ENCODE measurements around the gene HSPA1L.
A peak's percentile ranks its signal among the peaks of the same experiment; 100 is the strongest.

HSPA1L gene

DNA sequence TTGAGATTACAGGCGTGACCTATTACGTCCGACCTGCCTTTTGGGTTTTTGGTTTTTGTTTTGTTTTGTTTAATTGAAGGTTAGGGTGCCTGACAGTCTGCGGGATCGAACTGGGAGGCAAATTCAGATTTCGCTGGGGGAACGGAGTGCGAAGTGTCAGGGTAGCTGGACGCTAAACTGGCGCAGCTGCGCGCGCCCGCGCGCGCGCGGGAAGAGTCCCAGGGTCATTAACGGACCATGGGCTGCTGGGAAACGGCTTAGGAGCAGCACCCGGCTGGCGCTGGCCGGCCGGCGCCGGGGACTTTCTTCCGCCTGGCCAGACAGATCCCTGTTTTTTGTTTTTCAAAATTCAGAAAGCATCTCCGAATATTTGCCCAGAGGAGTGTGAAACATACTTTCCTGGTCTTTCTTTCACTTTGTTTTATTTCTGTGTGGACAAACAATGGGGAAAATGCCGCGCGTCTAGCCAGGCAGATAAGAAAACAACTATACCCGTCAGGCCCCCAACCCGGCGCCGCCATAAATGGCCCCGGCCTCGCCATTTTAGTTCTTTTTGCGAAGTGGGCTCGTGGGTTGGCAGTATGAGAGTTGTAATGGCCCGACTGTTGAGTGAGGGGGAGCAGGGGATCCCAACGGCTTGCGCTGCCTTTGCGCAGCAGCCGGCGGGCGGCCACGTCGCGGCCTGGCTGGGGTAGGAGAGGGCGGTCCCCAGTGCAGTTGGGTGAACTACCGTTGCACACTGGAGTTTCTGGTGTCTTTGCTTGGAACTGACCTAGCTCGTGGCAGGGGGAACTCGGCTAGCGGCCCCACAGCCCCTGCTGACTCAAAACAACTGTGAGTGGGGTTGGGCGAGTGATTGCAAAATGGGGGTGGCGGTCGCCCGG is 19.5 kb upstream of the HSPA1L start:
- H2BK5ac ChIP-seq (ENCODE audit: low read depth, low read length, poor library complexity, severe bottlenecking): peak overlapping the region; percentile 91
- peak overlapping the region in 1 of 2 experiments; percentile 87 for H2BK12ac ChIP-seq (ENCODE audit: low read length in 2 of 2)
- peak overlapping the region; percentile 100 for H3K4me3 ChIP-seq (ENCODE audit: insufficient read depth in 1 of 2, low read depth in 1 of 2, low read length in 2 of 2)
- peak overlapping the region; percentile 100 for H3K4ac ChIP-seq (ENCODE audit: low read depth in 1 of 2, low read length in 2 of 2)
- H3K27me3 ChIP-seq (ENCODE audit: control insufficient read depth in 1 of 2, insufficient read depth in 1 of 2, low read length in 2 of 2): no peaks in the 10 kb centered on the region
- peak overlapping the region in 1 of 2 experiments; percentile 100 for H3K14ac ChIP-seq (ENCODE audit: low read length in 2 of 2)
- peaks cover 24 to 35% of the 10 kb centered on the region in 2 experiments for H3K36me3 ChIP-seq (ENCODE audit: control insufficient read depth in 1 of 2, insufficient read depth in 2 of 2, low read depth in 1 of 2, low read length in 2 of 2)
- H4K91ac ChIP-seq (ENCODE audit: low read length): peak overlapping the region; percentile 99
- peak overlapping the region; percentile 98 for H4K8ac ChIP-seq (ENCODE audit: low read length)
- H3K4me1 ChIP-seq (ENCODE audit: control insufficient read depth, insufficient read depth, low read depth, low read length): peaks cover 21% of the 10 kb centered on the region
- WGBS: 2% methylated on average over 58 of the region's 59 CpGs
- peak overlapping the region; percentile 73 for H2AFZ ChIP-seq (ENCODE audit: low read depth, low read length)
- peak overlapping the region in 1 of 2 experiments; percentile 100 for H3K23ac ChIP-seq (ENCODE audit: low read length in 2 of 2)
- peak overlapping the region; percentile 98 for H3K9ac ChIP-seq (ENCODE audit: low read length)
- H3K27ac ChIP-seq (ENCODE audit: low read length, poor library complexity, severe bottlenecking): peak overlapping the region; percentile 95
- peak overlapping the region; percentile 65 for H2BK120ac ChIP-seq (ENCODE audit: low read depth, low read length)
- no peaks in the 10 kb centered on the region for H3K9me3 ChIP-seq (ENCODE audit: control insufficient read depth, low read length)
- H3K79me1 ChIP-seq (replicated peaks; ENCODE audit: low read length, poor library complexity, severe bottlenecking): peaks cover 5% of the 10 kb centered on the region
- H2BK15ac ChIP-seq (ENCODE audit: low read depth, poor library complexity, severe bottlenecking): peak overlapping the region; percentile 57
- peak overlapping the region; percentile 98 for H3K4me2 ChIP-seq (ENCODE audit: low read length, poor library complexity, severe bottlenecking)
- peak overlapping the region; percentile 100 for H3K18ac ChIP-seq (ENCODE audit: low read depth in 1 of 2, low read length in 2 of 2)
- DNase-seq: peak; percentile 89
- H2AK5ac ChIP-seq (ENCODE audit: low read length, severe bottlenecking): peak overlapping the region; percentile 97

DNA sequence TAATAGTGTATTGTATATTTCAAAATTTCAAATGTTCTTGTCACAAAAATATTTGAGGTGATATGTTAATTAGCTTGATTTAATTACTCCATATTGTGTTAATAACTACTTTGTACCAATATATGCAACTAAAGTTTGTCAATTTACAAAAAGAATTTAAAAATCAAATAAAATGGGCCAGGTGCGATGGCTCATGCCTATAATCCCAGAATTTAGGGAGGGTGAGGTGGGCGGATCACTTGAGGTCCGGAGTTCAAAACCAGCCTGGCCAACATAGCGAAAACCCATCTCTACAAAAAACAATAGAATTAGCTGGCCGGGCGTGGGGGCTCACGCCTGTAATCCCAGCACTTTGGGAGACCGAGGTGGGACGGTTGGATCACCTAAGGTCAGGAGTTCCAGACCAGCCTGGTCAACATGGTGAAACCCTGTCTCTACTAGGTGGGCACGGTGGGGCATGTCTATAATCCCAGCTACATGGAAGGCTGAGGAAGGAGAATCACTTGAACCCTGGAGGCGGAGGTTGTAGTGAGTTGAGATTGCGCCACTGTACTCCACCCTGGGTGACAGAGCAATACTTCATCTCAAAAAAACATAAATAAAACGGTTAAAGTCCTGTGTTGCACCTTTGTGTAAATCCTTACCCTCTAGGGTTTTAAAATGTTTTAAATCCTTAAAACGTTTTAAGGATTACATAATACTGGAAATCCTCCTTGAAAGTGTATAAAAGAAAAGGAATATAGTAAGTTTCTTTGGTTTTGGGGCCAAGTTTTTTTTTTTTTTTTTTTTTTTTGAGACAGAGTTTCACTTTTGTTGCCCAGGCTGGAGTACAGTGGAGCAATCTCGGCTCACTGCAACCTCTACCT is 16.5 kb upstream of the HSPA1L start:
- Histone ChIP-seq H3K36me3 (ENCODE audit: control insufficient read depth in 1 of 2, insufficient read depth in 2 of 2, low read depth in 1 of 2, low read length in 2 of 2) (peaks cover 3 to 6% of the 10 kb centered on the region in 2 experiments), H3K9ac (ENCODE audit: low read length) (peak overlapping the region; percentile 93), H2BK15ac (ENCODE audit: low read depth, poor library complexity, severe bottlenecking) (no peak overlapping the region), H2AFZ (ENCODE audit: low read depth, low read length) (no peak overlapping the region), H3K4ac (ENCODE audit: low read depth in 1 of 2, low read length in 2 of 2) (peak overlapping the region in 1 of 2 experiments; percentile 37), H4K8ac (ENCODE audit: low read length) (no peak overlapping the region), H3K4me3 (ENCODE audit: insufficient read depth in 1 of 2, low read depth in 1 of 2, low read length in 2 of 2) (peak overlapping the region in 1 of 2 experiments; percentile 79), H3K9me3 (ENCODE audit: control insufficient read depth, low read length) (no peaks in the 10 kb centered on the region), H3K27me3 (ENCODE audit: control insufficient read depth in 1 of 2, insufficient read depth in 1 of 2, low read length in 2 of 2) (no peaks in the 10 kb centered on the region), H3K23ac (ENCODE audit: low read length in 2 of 2) (no peak overlapping the region), H3K14ac (ENCODE audit: low read length in 2 of 2) (no peak overlapping the region), H3K79me1 (replicated peaks; ENCODE audit: low read length, poor library complexity, severe bottlenecking) (peaks cover 5% of the 10 kb centered on the region), H3K4me1 (ENCODE audit: control insufficient read depth, insufficient read depth, low read depth, low read length) (peaks cover 5% of the 10 kb centered on the region), H3K4me2 (ENCODE audit: low read length, poor library complexity, severe bottlenecking) (no peak overlapping the region), H3K18ac (ENCODE audit: low read depth in 1 of 2, low read length in 2 of 2) (no peak overlapping the region), H2BK12ac (ENCODE audit: low read length in 2 of 2) (no peak overlapping the region), H2AK5ac (ENCODE audit: low read length, severe bottlenecking) (no peak overlapping the region), H3K27ac (ENCODE audit: low read length, poor library complexity, severe bottlenecking) (no peak overlapping the region), H4K91ac (ENCODE audit: low read length) (no peak overlapping the region), H2BK120ac (ENCODE audit: low read depth, low read length) (no peak overlapping the region), H2BK5ac (ENCODE audit: low read depth, low read length, poor library complexity, severe bottlenecking) (no peak overlapping the region)
- WGBS: 97% methylated on average over 11 of the region's 15 CpGs
- DNase-seq: peak; percentile 15

GRCh38 chr6:31830886-31831335 is 15.8 kb upstream of the HSPA1L start:
- Histone ChIP-seq H4K8ac (ENCODE audit: low read length) (no peak overlapping the region), H3K79me1 (replicated peaks; ENCODE audit: low read length, poor library complexity, severe bottlenecking) (peaks cover 5% of the 10 kb centered on the region), H2BK120ac (ENCODE audit: low read depth, low read length) (no peak overlapping the region), H2BK12ac (ENCODE audit: low read length in 2 of 2) (no peak overlapping the region), H3K36me3 (ENCODE audit: control insufficient read depth in 1 of 2, insufficient read depth in 2 of 2, low read depth in 1 of 2, low read length in 2 of 2) (no peaks in the 10 kb centered on the region), H2AK5ac (ENCODE audit: low read length, severe bottlenecking) (no peak overlapping the region), H2AFZ (ENCODE audit: low read depth, low read length) (no peak overlapping the region), H3K9ac (ENCODE audit: low read length) (peak overlapping the region; percentile 93), H4K91ac (ENCODE audit: low read length) (no peak overlapping the region), H3K4me1 (ENCODE audit: control insufficient read depth, insufficient read depth, low read depth, low read length) (peaks cover 9% of the 10 kb centered on the region), H3K4me3 (ENCODE audit: insufficient read depth in 1 of 2, low read depth in 1 of 2, low read length in 2 of 2) (peak overlapping the region in 1 of 2 experiments; percentile 79), H2BK5ac (ENCODE audit: low read depth, low read length, poor library complexity, severe bottlenecking) (no peak overlapping the region), H2BK15ac (ENCODE audit: low read depth, poor library complexity, severe bottlenecking) (no peak overlapping the region), H3K27ac (ENCODE audit: low read length, poor library complexity, severe bottlenecking) (no peak overlapping the region), H3K18ac (ENCODE audit: low read depth in 1 of 2, low read length in 2 of 2) (no peak overlapping the region), H3K9me3 (ENCODE audit: control insufficient read depth, low read length) (no peaks in the 10 kb centered on the region), H3K23ac (ENCODE audit: low read length in 2 of 2) (no peak overlapping the region), H3K4me2 (ENCODE audit: low read length, poor library complexity, severe bottlenecking) (peak overlapping the region; percentile 90), H3K14ac (ENCODE audit: low read length in 2 of 2) (no peak overlapping the region), H3K27me3 (ENCODE audit: control insufficient read depth in 1 of 2, insufficient read depth in 1 of 2, low read length in 2 of 2) (no peaks in the 10 kb centered on the region), H3K4ac (ENCODE audit: low read depth in 1 of 2, low read length in 2 of 2) (peak overlapping the region in 1 of 2 experiments; percentile 49)
- 80% methylated on average over 5 of the region's 6 CpGs for WGBS
- no peak for DNase-seq

All from mesenchymal stem cell (in vitro differentiated cells and primary cell).